Stimulated activated CD8-positive, alpha-beta memory T cell treated with anti-CD3 and anti-CD28 coated beads, Interleukin-7, amount 100 ng/mL, for 24 hours (primary cell): ENCODE results near the gene PRDM16.

Experiments used
- DNase-seq: peaks from one replicate; pipeline ENCODE4 v3.0.0-alpha.2; 2020; ENCODE audit warnings: low read depth

Gene PRDM16

DNA sequence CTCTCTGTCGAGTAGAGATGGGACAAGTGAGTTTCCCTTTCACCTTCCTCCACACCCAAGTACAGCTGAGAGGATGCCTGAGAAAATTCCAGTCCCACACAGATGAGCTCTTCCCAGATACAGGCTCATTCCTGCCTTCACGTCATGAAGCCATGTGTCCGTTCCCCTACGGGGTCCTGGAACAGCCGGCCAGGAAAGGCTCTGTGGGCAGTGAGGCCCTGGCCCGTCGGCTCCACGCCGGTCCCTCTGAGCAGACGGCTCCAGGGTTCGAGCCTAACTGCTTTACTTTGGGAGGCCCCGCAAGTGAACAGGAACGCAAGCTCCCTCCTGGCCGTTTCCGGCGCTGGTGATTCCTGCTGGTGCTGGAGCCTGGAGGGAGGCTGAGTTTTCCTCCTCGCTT is 328.3 kb downstream of the PRDM16 start:
- DNase-seq, result no peak

DNA sequence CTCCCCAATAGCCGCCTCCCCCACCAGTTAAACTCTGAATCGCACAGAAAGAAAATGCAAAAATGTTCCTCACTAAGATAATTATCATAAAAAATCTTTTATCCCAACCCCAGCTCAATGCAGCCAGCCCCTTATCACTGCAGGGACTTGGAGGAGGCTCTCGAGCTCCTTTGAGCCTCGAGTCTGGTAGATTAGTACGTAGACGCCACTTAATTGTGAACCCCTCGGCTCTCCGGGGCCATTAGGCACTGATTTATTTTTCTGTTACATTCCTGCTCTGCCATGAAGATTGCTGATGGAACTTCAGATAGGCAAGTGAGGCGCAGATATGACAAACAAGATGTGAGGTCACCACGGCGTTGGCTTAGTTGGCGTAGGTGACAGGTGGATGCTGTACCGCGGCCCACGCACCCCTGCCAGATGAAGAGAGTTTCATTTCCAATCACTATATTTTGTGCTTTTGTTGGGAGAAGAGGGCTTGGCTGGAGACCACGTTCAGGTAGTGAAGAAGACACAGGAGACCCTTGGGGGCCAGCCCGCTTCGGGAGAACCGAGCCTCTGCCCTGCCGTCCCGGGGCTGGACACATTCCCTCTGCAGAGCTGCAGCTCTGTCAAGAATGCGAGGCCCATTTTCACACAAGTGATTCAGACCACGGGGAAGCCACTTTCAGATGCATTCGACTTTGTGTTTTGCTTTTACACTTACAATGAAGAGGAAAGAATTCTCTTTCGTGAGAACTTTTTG is 329.6 kb downstream of the PRDM16 start:
- DNase-seq, result no peak

DNA sequence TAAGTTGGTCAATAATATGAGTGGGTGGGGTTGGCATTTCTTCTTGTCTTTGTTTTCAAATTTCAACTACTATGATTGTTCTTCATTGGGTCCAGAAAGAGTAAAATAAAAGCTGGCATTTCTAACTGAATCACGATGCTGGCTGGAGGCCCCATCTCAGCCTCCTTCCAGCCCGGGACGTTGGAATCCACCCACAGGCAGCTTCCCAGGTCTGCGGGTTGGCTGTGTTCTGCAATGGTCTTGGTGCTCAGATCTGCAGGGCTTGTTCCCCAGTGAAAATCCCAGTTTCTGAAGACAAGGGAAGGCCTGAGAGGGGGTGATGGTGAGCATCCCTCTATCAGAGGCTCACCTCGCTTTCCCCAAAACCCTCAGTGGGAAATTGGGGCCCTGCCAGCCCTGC is 330.7 kb downstream of the PRDM16 start:
- no peak for DNase-seq

DNA sequence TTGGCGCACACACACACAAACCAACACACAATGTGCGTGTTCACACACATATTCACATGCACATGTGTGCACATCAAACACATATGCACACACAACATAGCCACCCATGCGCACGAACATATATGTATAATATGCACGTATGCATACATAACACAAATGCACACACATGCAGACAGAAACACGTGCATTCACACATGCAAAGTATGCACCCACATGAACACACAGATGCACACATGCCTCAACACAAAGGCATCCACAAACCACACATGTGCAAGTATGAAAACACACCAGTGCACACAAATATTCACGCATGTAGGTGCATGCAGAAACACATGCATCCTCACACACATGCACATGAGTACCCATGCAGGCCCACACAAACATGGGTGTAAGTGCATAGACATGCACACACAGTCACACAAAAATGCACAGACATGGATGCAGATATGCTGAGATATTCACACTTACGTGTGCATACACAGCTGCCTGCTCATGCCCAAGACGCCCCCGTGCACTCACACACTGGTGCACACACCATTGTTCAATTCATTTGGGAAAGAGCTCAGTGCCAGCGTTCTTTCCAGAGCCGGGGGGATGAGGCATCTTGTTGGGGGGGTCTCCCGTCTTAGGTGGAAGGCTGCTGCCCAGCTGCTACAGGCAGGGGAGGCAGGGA is 332.7 kb downstream of the PRDM16 start:
- no peak for DNase-seq

DNA sequence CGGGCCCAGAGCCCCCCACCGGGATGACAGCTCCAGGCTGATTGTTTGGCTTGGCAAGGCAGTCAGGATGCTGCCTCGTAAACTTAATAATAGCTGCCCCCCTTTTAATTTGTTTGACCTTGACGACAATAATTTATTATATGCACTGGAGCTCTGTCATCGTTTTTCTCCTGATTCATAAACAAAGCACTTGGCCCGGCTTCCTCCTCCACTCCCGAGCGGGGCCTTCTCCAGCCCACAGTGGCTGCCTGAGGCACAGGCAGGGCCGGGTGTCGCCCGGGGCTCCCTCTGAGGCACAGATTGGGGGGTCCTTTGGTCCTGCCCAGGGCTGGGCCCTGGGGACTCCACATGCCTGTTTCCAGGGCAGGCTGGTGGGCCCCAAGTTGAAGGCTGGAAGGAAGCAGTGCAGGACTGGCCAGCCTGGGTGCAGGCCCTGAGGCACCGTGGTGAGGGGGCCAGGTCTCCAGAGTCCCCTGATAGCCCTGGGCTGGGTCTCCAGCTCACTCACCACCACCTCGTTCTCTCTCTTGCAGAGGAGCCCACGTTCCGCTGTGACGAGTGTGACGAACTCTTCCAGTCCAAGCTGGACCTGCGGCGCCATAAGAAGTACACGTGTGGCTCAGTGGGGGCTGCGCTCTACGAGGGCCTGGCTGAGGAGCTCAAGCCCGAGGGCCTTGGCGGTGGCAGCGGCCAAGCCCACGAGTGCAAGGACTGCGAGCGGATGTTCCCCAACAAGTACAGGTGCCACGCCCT is 333.4 kb downstream of the PRDM16 start:
- no peak for DNase-seq

DNA sequence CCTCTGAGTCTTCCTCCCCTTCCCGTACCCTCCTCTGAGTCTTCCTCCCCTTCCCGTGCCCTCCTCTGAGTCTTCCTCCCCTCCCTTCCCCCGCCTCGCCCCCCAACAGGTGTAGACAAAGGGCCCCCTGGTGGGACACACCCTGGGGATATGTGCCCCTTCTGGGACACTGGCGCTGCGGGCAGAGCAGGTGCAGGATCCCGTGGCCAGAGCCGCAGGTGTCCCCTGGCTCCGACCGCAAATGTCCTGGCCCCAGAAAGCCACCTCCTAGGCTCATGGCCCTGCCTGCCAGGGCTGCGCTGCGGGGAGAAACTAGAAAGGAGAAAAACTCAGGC is 334.0 kb downstream of the PRDM16 start:
- no peak for DNase-seq

DNA sequence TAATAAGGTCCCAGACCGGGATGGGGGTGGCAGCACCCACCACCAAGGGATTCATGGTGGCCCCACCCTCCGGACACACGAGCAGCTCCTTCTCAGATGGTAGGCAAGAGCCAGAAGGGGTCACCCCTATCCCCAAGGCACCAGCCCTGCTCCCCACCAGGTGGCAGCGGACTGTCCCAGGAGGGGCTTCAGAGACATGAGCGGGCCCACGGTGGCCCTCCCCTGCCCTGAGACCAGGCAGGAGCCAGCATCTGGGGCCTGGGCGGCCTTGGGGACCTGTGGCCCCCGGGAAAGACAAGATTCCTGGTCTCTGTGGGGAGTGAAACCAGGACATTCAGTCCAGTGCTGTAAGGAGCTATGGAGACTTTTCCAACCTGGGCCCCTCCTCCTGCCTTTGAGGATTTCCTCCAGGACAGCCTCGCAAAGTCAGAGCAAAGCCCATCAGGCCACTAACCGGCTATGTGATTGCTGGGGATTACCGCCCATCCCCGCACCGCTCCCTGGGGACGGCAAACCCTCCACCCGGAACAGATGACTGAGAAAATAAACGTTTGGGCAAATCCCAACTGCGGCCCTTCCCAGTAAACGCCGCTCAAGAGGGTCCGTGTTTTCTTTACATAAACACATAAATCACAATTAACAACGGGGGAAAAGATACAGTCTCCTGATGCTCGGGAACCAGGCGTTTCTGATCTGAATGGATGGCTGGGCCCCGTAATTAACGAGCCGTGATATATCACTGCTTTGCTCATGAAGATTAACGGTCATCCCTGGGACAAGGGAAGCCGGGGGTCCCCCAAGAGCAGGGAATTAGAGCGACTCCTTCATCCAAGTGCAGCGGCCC is 334.6 kb downstream of the PRDM16 start:
- DNase-seq, result no peak

DNA sequence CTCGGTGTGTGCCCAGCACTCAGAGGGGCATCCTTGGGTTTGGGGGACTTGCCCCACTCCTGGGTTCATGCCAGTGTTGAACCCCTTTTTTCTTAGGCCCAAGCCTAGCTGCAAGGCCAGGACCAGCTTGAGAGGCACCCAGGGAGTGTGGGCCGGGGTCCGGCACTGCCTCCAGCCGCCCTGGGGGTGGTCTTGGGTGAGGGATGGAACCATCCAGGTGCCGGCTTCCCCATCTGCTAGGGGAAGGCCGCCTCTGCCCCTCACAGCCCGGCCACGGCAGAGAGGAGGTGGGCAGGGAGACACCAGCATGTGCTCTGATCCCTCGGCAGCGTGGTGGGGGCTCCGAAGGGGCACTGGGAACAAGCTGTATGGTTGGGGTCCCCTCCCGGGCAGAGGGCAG is 335.3 kb downstream of the PRDM16 start:
- DNase-seq, result no peak

DNA sequence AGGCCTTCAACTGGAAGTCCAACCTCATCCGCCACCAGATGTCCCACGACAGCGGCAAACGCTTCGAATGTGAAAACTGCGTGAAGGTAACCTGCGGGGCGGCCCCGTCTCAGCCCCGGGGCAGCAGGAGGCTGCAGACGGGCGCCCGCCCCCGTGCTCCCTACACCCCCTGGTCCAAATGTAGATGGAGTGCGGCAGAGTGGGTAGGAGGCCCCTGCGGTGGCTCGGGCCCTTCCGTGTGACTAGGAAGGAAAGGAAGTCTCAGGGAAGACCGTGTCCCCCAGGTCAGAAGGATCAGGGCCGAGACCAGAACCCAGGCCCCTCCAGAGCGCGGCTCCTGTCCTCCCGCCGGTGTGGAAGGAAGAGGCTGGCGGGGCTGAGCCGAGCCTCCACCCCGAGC is 335.8 kb downstream of the PRDM16 start:
- DNase-seq, result no peak

DNA sequence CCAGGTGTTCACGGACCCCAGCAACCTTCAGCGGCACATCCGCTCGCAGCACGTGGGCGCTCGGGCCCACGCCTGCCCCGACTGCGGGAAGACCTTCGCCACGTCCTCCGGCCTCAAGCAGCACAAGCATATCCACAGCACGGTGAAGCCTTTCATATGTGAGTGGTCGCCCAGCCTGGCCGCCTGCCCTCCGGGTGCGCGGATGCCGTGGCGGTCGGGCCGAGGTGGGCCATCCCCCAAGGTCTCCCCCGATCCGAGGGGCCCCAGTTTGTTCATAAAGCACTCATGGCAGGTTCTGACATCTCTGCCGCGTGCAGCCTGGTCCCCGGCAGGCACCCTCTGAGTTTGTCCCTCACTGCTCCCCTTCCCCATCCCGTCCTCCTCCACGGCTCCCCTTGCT is 336.5 kb downstream of the PRDM16 start:
- DNase-seq, result no peak

DNA sequence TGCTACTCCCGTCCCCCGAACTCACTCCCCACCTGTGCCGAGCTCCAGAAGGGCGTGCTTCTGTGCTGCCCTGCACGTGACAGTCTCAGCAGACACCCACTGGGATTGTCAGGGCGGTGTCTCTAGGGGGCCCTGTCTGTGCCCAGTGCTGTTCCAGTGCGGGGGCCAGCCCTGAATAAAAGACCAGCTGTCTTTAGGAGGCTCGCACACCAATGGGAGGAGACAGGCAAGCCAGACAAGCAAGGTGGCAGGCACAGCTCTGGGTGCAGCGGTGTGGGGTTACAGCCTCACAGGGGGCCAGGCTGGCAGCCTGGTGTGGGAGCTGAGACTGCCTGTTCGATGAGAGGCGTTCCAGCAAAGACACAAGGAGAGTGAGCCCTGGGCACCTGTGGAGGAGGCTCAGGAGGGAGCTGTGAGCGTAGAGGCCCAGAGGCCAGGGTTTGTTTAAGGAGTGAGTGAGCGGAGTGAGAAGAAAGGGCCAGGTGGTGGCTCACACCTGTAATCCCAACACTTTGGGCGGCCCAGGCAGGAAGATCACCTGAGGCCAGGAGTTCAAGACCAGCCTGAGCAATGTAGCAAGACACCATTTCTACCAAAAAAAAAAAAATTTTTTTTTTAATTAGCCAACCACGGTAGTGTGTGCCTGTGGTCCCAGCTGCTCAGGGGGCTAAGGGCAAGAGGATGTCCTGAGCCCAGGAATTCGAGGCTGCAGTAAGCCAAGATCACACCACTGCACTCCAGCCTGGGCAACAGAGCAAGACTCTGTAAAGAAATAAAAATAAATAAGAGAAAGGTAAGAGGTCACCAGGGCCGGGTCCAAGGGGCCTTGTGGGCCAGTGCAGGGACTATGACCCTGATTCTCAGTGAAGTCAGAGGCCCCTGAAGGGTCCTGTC is 337.2 kb downstream of the PRDM16 start:
- no peak for DNase-seq

DNA sequence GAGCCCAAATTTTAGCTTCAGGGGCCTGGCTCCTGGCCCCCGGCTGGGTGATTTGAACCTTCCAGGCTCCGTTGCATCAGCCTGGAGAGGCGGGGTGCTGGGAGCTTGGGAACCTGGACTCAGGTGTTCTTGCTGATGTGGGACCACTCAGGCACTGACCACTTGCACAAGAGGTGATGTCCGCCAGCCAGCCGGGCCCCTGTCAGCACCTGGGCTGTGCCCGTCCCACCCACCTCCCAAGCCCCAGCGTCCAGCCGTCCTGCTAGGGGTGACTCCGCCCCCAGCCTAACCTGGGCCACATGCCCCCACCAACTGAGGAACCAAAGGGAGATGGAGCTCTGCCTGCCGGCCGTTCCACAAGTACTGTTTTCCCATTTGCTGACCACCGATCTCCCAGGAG is 338.0 kb downstream of the PRDM16 start:
- DNase-seq, result no peak

DNA sequence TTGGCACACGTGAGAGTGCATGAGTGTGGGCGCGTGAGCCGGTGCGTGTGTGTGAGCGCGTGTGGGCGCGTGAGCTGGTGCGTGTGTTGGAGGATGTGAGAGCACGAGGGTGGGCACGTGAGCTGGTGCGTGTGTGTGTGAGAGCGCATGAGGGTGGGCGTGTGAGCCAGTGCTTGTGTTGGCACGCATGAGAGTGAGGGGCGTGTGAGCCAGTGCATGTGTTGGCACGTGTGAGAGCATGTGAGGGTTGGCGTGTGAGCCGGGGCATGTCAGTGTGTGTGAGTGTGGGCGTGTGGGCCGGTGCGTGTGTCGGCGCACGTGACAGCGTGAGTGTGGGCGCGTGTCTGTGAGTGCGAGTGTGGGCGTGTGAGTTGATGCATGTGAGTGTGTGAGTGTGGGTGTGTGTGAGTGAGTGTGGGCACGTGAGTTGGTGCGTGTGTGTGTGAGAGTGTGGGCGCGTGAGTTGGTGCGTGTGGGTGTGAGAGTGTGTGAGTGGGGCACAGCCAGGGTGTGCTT is 339.8 kb downstream of the PRDM16 start:
- DNase-seq, result no peak

DNA sequence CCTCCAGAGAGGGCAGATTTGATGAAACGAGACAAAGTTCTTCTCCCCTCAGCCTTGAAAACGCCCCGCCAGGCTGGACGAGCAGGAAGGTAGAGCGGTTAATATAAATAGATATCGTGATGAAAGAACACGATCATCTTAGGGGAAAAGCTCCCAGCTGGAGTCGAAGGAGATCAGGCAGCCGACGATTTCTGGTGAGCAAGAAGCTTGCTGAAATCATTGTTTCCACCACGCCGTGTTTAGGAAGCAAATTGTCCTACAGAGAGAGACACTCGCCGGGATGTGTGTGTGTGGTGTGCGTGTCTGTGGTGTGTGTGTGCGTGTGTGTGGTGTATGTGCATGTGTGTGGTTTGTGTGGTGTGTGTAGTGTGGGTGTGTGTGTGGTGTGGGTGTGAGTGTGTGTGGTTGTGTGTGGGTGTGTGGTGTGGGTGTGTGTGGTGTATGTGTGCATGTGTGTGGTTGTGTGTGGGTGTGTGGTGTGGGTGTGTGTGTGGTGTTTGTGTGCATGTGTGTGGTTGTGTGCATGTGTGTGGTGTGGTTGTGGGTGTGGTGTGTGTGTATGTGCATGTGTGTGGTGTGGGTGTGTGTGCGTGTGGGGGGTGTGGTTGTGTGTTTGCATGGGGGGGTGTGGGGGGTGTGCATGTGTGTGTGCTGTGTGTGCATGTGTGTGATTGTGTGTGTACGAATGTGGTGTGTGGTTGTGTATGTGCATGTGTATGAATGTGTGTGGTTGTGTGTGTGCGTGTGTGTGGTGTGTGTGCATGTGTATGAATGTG is 340.6 kb downstream of the PRDM16 start:
- no peak for DNase-seq

DNA sequence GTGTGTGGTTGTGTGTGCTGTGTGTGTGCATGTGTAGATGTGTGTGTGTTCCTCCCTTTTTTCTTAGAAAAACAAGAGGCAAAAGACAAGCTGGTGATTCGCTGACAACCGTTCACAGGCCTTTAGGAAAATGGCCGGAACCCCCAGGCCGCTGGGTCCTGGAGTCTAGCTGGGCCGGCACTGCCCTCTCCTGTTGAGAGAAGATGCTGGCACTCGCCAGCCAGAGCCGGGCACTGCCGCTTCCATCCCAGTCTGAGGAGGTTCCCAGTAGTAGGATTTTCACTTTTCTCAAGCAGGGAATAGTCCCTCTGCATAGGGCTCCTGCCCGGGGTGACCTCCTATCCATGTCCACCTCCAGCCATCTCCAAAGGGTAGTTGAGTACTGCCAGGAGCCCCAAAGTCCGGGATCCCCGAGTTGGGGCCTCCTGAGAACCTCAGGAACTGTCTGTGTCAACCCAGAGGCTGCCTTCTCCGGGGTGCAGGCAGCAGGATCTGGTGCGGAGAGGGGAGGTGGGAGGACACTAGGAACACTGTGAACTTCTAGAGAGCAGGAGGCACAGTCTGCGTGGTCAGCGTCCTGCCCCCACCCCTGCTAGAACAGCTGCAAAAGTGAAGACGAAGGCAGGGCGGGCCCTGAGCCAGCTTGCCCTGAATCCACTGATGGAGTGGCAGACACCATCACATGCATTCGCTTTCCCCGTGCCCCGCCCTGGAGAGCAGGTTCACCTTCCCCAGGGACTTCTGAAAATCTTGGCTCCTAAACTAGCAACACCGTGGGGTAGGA is 341.3 kb downstream of the PRDM16 start:
- DNase-seq, result no peak

DNA sequence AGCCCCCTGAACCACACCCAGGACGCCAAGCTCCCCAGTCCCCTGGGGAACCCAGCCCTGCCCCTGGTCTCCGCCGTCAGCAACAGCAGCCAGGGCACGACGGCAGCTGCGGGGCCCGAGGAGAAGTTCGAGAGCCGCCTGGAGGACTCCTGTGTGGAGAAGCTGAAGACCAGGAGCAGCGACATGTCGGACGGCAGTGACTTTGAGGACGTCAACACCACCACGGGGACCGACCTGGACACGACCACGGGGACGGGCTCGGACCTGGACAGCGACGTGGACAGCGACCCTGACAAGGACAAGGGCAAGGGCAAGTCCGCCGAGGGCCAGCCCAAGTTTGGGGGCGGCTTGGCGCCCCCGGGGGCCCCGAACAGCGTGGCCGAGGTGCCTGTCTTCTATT is 342.8 kb downstream of the PRDM16 start:
- no peak for DNase-seq

DNA sequence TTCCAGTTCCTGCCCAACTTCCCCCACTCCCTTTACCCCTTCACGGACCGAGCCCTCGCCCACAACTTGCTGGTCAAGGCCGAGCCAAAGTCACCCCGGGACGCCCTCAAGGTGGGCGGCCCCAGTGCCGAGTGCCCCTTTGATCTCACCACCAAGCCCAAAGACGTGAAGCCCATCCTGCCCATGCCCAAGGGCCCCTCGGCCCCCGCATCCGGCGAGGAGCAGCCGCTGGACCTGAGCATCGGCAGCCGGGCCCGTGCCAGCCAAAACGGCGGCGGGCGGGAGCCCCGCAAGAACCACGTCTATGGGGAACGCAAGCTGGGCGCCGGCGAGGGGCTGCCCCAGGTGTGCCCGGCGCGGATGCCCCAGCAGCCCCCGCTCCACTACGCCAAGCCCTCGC is 343.4 kb downstream of the PRDM16 start:
- no peak for DNase-seq

DNA sequence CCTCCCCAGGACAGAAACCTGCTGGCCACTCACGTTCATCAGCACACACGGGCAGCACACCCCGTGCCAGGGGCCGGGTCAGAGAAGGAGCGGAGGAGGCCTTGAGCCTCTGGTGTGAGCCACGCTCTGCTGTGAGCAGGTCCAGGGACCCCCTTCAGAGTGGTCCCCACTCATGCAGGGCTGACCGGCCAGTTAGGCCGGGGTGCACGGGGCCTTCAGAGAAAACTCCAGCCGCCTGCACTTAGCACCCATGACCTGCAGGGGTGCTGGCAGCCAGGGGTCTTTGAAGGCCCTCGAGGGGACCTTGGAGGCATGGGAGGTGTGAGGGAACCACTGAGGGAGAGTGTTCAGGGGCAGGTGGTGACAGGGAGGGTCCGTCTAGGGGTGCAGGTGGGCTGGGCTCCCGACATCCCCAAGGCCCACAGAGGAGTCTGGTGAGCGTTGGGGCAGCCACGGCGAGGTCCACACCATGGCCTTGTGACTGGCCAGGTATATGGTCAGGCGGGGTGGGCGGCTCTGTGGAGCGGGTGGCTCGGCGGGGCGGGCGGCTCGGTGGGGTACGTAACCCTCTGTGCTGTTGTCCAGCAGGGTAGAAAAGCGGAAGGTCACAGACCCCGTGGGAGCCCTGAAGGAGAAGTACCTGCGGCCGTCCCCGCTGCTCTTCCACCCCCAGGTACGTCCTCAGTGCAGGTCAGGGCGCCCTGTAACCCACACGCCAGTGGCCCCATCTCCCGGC is 345.1 kb downstream of the PRDM16 start:
- no peak for DNase-seq
